Panc1 (cell line): ENCODE results near the gene METTL1. TPM values are rescaled to one million over a fixed set of nuclear protein-coding genes. Genes with fewer than 3 reads are reported as not detected.

Experiments
- ATAC-seq: fragments of 200-7000 bp; cut with Tn5 transposase; 2 replicates; pipeline ENCODE4 v1.9.1; 2020; ENCODE audit warnings: mild to moderate bottlenecking, moderate library complexity
- BruUV-seq: library from RNA; stranded (reverse); fragments of 400-500 nt; replicated peaks from 2 replicates; lab custom pipeline; 2021; lab: Mats Ljungman, UMichigan
- CTCF ChIA-PET: fragments of 300-600 bp; sonication (Branson Sonifier 250); formaldehyde crosslinking; loops from one replicate; lab custom pipeline; 2022; ENCODE audit warnings: antibody characterized with exemption; lab: Charles Lee
- POLR2A ChIA-PET: fragments of 300-600 bp; sonication (Branson Sonifier 250); formaldehyde crosslinking; loops from one replicate; lab custom pipeline; 2022; ENCODE audit warnings: antibody characterized with exemption; lab: Charles Lee
- DNase-seq: peaks from one replicate; pipeline ENCODE4 v3.0.0-alpha.2; 2010; ENCODE audit warnings: low read depth, low spot score
- H3K27ac ChIP-seq: 2 replicates; pipeline ENCODE4 v1.5.1; 2011; ENCODE audit warnings: mild to moderate bottlenecking, low read length, inconsistent platforms
- H3K27me3 ChIP-seq: fragments of 200-500 bp; sonication (Bioruptor generic); 2 replicates; pipeline ENCODE4 v1.6.0; 2014; ENCODE audit warnings: low read length, inconsistent platforms; ENCODE audit not compliant: control insufficient read depth, insufficient read depth
- H3K36me3 ChIP-seq: fragments of 200-500 bp; sonication (Bioruptor generic); 2 replicates; pipeline ENCODE4 v1.5.1; 2014; ENCODE audit warnings: inconsistent platforms, mild to moderate bottlenecking, low read length, moderate library complexity; ENCODE audit not compliant: control insufficient read depth, insufficient read depth
- H3K4me1 ChIP-seq: 2 replicates; pipeline ENCODE4 v1.5.1; 2011; ENCODE audit warnings: inconsistent platforms, mild to moderate bottlenecking, low read length, moderate library complexity; ENCODE audit not compliant: control insufficient read depth, insufficient read depth
- H3K4me3 ChIP-seq, 2 experiments: 2 replicates each; pipeline ENCODE4 v1.5.1; 2011 to 2012; ENCODE audit warnings: low read depth in 2 of 2, low read length in 2 of 2, mild to moderate bottlenecking in 2 of 2, inconsistent platforms in 1 of 2, moderate library complexity in 1 of 2
- H3K9me3 ChIP-seq: fragments of 200-500 bp; sonication (Bioruptor generic); 2 replicates; pipeline ENCODE4 v1.5.1; 2014; ENCODE audit warnings: low read depth, mild to moderate bottlenecking, inconsistent platforms, low read length, moderate library complexity; ENCODE audit not compliant: control insufficient read depth, insufficient read depth
- TCF7L2 ChIP-seq: IDR thresholded peaks from 2 replicates; pipeline ENCODE4 v1.6.1; 2011; ENCODE audit warnings: mild to moderate bottlenecking, low read depth, low read length, inconsistent platforms
- in situ Hi-C: cut with HindIII; loops from 2 replicates; pipeline ENCODE4 v1.10.0; 2016; ENCODE audit warnings: low sequenced_read_pairs, low pct_unique_long_range_greater_than_20kb
- intact Hi-C: fragments of 100-400 bp; cut with micrococcal nuclease; formaldehyde crosslinking; loops from one replicate; pipeline ENCODE4 v1.10.0; 2022; ENCODE audit not compliant: unreplicated experiment
- microRNA-seq: library from miRNA; unstranded; fragments of <30 nt; microRNA quantifications from one replicate; pipeline ENCODE4 v1.1.0, GENCODE V29; 2020; ENCODE audit not compliant: unreplicated experiment
- total RNA-seq: library from RNA; stranded (reverse); gene quantifications from one replicate; pipeline ENCODE4 v1.2.1, GENCODE V29; 2021; ENCODE audit not compliant: unreplicated experiment
- TF ChIP-seq, protein P1 (sequence below): fragments of 450-650 bp; IDR thresholded peaks from 2 replicates; pipeline ENCODE4 v1.5.1; 2017; ENCODE audit warnings: mild to moderate bottlenecking

The METTL1 gene
- total RNA-seq, 1 experiment from 2014 or later = 46.5 TPM

DNA sequence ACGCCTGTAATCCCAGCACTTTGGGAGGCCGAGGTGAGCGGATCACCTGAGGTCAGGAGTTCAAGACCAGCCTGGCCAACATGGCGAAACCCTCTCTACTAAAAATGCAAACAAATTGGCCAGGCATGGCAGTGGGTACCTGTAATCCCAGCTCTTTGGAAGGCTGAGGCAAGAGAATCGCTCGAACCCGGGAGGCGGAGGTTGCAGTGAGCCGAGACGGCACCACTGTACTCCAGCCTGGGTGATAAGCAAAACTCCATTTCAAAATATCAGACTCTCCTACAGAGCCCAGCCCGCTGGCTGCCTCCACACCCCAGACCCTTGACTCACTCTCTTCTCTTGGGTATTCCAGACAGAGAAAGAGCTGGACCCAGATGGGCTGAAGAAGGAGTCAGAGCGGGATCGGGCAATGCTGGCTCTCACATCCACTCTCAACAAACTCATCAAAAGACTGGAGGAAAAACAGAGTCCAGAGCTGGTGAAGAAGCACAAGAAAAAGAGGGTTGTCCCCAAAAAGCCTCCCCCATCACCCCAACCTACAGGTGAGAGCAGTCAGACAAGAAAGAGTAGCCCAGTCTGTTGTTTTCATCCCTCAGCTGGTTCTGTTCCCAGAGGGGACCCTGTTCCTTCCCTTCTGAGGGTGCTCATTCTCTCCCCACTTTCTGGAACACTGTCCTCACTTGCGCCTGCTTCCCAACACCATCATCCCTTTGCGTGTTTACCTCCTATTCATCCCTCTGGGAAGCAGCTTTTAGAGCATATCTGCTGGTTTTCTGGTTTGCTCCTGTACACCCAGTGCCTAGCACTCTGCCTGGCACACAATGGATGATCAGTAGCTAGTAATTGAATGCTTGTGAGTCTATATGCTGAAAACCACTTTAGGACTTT lies 53.0 kb downstream of the METTL1 start:
- no peaks in the 10 kb centered on the region for H3K4me1 ChIP-seq
- no peak overlapping the region for H3K27ac ChIP-seq
- in situ Hi-C loops (no loop called here), intact Hi-C loops (no loop called here)
- H3K4me3 ChIP-seq = no peak overlapping the region
- TF ChIP-seq, protein P1, sequence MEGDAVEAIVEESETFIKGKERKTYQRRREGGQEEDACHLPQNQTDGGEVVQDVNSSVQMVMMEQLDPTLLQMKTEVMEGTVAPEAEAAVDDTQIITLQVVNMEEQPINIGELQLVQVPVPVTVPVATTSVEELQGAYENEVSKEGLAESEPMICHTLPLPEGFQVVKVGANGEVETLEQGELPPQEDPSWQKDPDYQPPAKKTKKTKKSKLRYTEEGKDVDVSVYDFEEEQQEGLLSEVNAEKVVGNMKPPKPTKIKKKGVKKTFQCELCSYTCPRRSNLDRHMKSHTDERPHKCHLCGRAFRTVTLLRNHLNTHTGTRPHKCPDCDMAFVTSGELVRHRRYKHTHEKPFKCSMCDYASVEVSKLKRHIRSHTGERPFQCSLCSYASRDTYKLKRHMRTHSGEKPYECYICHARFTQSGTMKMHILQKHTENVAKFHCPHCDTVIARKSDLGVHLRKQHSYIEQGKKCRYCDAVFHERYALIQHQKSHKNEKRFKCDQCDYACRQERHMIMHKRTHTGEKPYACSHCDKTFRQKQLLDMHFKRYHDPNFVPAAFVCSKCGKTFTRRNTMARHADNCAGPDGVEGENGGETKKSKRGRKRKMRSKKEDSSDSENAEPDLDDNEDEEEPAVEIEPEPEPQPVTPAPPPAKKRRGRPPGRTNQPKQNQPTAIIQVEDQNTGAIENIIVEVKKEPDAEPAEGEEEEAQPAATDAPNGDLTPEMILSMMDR = no peak
- TF ChIP-seq TCF7L2 = no peak
- no peak for DNase-seq
- H3K27me3 ChIP-seq = no peaks in the 10 kb centered on the region
- H3K9me3 ChIP-seq = no peaks in the 10 kb centered on the region
- no peaks in the 10 kb centered on the region; the same call in 1 of the 2 replicates for H3K36me3 ChIP-seq
- ChIA-PET CTCF (no interaction called here), POLR2A (no interaction called here)
- no peak for ATAC-seq
- TSS peak; percentile 58 for BruUV-seq

Small RNA genes lying within 50 kb of the gene (microRNA-seq; reads per million reads assigned to microRNA genes)
- gene MIR6759 = not detected

Other genes with a start within 250 kb of the METTL1 start
- 115 TPM for gene MBD6, start 249.3 kb downstream of the METTL1 start, total RNA-seq
- 97.6 TPM for gene DCTN2, start 224.9 kb downstream of the METTL1 start, total RNA-seq
- 3.0 TPM for gene KIF5A, start 222.1 kb downstream of the METTL1 start, total RNA-seq
- 62.6 TPM for gene PIP4K2C, start 180.9 kb downstream of the METTL1 start, total RNA-seq
- gene DTX3, start 167.3 kb downstream of the METTL1 start, total RNA-seq = 37.8 TPM
- 10.5 TPM for gene ARHGEF25, start 160.7 kb downstream of the METTL1 start, total RNA-seq
- 48.6 TPM for gene B4GALNT1, start 138.9 kb downstream of the METTL1 start, total RNA-seq
- gene OS9, start 78.0 kb downstream of the METTL1 start, total RNA-seq = 186 TPM
- 0.49 TPM for gene AGAP2, start 33.4 kb downstream of the METTL1 start, total RNA-seq
- 17.5 TPM for gene TSPAN31, start 27.1 kb downstream of the METTL1 start, total RNA-seq
- gene CDK4, start 19.8 kb downstream of the METTL1 start, total RNA-seq = 201 TPM
- 2.3 TPM for gene MARCHF9, start 17.0 kb downstream of the METTL1 start, total RNA-seq
- 4.0 TPM for gene CYP27B1, start 5.0 kb downstream of the METTL1 start, total RNA-seq
- gene EEF1AKMT3, start 509 bp upstream of the METTL1 start, total RNA-seq = 7.4 TPM
- gene TSFM, start 10.7 kb upstream of the METTL1 start, total RNA-seq = 40.3 TPM
- 3.1 TPM for gene AVIL, start 46.6 kb upstream of the METTL1 start, total RNA-seq
- gene CTDSP2, start 74.6 kb upstream of the METTL1 start, total RNA-seq = 120 TPM
- gene ATP23, start 169.5 kb upstream of the METTL1 start, total RNA-seq = 10.3 TPM